ENCODE results near the gene PODN.

Gene PODN

DNA sequence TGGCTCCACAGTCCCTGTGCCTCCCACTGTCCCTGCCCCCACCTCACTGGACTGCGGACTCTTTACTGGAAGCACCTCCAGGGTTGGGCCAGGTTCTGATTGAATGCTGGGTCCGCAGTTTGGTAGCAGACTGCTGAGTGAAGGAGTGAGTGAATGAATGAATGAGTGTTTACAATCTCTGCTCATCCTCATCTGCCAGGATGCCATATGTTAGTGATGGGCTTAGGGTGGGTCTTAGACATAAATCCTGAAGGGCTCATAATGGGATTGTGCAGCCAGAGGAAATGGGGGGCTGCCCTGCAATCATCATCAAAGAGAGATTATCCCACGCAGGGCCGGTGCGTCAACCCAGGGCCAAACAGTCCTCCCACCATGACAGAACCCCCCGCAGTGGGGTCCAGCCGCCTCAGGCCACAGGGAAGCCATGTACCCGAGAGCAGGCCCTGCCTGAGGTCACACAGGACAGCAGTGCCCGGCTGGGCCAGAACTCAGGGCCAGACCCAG lies 54.3 kb downstream of the PODN start:
- no peak overlapping the region for H2AFZ ChIP-seq (ENCODE audit: low read length)
- TF ChIP-seq, protein P1, sequence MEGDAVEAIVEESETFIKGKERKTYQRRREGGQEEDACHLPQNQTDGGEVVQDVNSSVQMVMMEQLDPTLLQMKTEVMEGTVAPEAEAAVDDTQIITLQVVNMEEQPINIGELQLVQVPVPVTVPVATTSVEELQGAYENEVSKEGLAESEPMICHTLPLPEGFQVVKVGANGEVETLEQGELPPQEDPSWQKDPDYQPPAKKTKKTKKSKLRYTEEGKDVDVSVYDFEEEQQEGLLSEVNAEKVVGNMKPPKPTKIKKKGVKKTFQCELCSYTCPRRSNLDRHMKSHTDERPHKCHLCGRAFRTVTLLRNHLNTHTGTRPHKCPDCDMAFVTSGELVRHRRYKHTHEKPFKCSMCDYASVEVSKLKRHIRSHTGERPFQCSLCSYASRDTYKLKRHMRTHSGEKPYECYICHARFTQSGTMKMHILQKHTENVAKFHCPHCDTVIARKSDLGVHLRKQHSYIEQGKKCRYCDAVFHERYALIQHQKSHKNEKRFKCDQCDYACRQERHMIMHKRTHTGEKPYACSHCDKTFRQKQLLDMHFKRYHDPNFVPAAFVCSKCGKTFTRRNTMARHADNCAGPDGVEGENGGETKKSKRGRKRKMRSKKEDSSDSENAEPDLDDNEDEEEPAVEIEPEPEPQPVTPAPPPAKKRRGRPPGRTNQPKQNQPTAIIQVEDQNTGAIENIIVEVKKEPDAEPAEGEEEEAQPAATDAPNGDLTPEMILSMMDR (IDR thresholded peaks at IDR 0.05; ENCODE audit: low read length), result no peak
- no peak for TF ChIP-seq EZH2 (IDR thresholded peaks at IDR 0.05; ENCODE audit: borderline replicate concordance, low read length)

DNA sequence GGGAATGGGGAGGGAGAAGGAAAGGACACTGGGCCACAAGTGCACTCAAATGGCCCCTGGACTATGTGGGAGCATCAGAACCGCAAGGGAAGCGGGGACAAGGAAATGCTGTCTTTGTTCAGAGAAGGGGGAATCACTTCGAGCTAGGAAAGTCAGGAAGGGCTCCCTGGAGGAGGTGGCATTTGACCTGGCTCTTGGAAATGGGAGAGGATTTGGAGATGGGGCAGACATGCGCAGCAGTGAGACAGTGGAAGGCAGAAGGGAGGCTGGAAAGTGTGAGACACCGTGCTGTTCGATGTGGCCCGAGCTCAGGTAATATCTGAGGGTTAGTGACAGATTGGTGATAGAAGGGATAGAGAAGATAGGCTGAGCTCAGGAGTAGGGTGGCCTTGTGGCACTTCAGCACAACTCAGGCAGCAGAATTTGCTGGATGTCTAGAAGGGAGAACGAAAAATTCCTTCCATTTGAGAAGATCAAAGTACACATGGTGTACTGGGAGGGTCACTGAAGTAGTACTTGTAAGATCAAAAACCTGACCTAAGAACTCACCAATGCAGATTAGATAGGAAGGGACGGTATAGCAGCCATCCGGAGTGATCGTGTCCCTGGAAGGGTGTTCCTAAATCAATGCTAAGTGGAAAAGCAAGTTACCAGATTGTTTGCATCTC lies 55.1 kb downstream of the PODN start:
- Histone ChIP-seq H4K20me1 (ENCODE audit: insufficient read depth, low read length) (no peaks in the 10 kb centered on the region), H3K4me1 (ENCODE audit: insufficient read depth, low read length, severe bottlenecking) (no peaks in the 10 kb centered on the region), H3K4me3 (ENCODE audit: low read depth, low read length, poor library complexity, severe bottlenecking) (no peak overlapping the region), H2AFZ (ENCODE audit: low read length) (no peak overlapping the region), H3K79me2 (ENCODE audit: insufficient read depth, low read length) (no peaks in the 10 kb centered on the region), H3K9ac (ENCODE audit: low read length) (no peak overlapping the region), H3K36me3 (ENCODE audit: insufficient read depth, low read length) (no peaks in the 10 kb centered on the region), H3K4me2 (ENCODE audit: low read length) (no peak overlapping the region), H3K9me3 (ENCODE audit: low read length) (no peaks in the 10 kb centered on the region), H3K9me2 (ENCODE audit: low read depth, low read length) (no peaks in the 10 kb centered on the region), H3K27ac (ENCODE audit: low read depth, low read length, poor library complexity, severe bottlenecking) (no peak overlapping the region), H3F3A (ENCODE audit: insufficient read depth, low read length) (no peaks in the 10 kb centered on the region), H3K27me3 (ENCODE audit: insufficient read depth, low read length) (no peaks in the 10 kb centered on the region)
- no peak for TF ChIP-seq EZH2 (IDR thresholded peaks at IDR 0.05; ENCODE audit: borderline replicate concordance, low read length)
- TF ChIP-seq, protein P1 (IDR thresholded peaks at IDR 0.05; ENCODE audit: low read length), result no peak

More for the DNA sequence above, 54.3 kb downstream of the PODN start:
- no peaks in the 10 kb centered on the region for H4K20me1 ChIP-seq (ENCODE audit: insufficient read depth, low read length)
- no peak overlapping the region for H3K4me3 ChIP-seq (ENCODE audit: low read depth, low read length, poor library complexity, severe bottlenecking)
- H3F3A ChIP-seq (ENCODE audit: insufficient read depth, low read length), result no peaks in the 10 kb centered on the region
- H3K27ac ChIP-seq (ENCODE audit: low read depth, low read length, poor library complexity, severe bottlenecking), result no peak overlapping the region
- H3K79me2 ChIP-seq (ENCODE audit: insufficient read depth, low read length), result no peaks in the 10 kb centered on the region
- H3K9me3 ChIP-seq (ENCODE audit: low read length), result no peaks in the 10 kb centered on the region
- no peaks in the 10 kb centered on the region for H3K36me3 ChIP-seq (ENCODE audit: insufficient read depth, low read length)
- H3K4me2 ChIP-seq (ENCODE audit: low read length), result no peak overlapping the region
- H3K9me2 ChIP-seq (ENCODE audit: low read depth, low read length), result no peaks in the 10 kb centered on the region
- no peak overlapping the region for H3K9ac ChIP-seq (ENCODE audit: low read length)
- no peaks in the 10 kb centered on the region for H3K4me1 ChIP-seq (ENCODE audit: insufficient read depth, low read length, severe bottlenecking)
- no peaks in the 10 kb centered on the region for H3K27me3 ChIP-seq (ENCODE audit: insufficient read depth, low read length)

DNA sequence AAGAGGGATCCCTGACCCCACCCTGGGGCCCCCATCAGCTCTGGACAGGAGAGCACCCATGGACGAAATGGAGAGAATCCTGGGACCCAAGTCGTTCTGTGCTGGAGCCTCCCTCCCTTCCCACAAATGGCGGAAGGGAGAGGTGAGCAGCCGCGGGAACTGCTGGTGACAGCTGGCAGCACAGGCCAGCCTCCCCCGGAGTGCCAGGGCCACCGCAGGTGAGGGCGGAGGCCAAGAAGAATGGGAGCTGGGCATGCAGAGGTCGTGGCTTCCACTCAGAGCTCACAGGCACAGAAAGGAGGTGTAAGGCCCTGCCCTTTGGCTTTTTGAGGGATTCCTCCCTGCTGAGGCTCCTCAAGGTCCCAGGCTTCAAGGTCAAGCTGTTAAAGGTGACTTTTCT lies 55.8 kb downstream of the PODN start:
- H3K9me2 ChIP-seq (ENCODE audit: low read depth, low read length), result no peaks in the 10 kb centered on the region
- TF ChIP-seq, protein P1 (IDR thresholded peaks at IDR 0.05; ENCODE audit: low read length), result no peak
- TF ChIP-seq EZH2 (IDR thresholded peaks at IDR 0.05; ENCODE audit: borderline replicate concordance, low read length), result no peak
- H2AFZ ChIP-seq (ENCODE audit: low read length), result no peak overlapping the region
- H3K79me2 ChIP-seq (ENCODE audit: insufficient read depth, low read length), result no peaks in the 10 kb centered on the region
- no peaks in the 10 kb centered on the region for H4K20me1 ChIP-seq (ENCODE audit: insufficient read depth, low read length)
- H3K9me3 ChIP-seq (ENCODE audit: low read length), result no peaks in the 10 kb centered on the region
- no peak overlapping the region for H3K4me2 ChIP-seq (ENCODE audit: low read length)
- no peaks in the 10 kb centered on the region for H3K4me1 ChIP-seq (ENCODE audit: insufficient read depth, low read length, severe bottlenecking)
- no peaks in the 10 kb centered on the region; the same call in 1 of the 2 replicates for H3K27me3 ChIP-seq (ENCODE audit: insufficient read depth, low read length)
- no peaks in the 10 kb centered on the region for H3K36me3 ChIP-seq (ENCODE audit: insufficient read depth, low read length)
- no peak overlapping the region for H3K9ac ChIP-seq (ENCODE audit: low read length)
- H3F3A ChIP-seq (ENCODE audit: insufficient read depth, low read length), result no peaks in the 10 kb centered on the region
- H3K4me3 ChIP-seq (ENCODE audit: low read depth, low read length, poor library complexity, severe bottlenecking), result no peak overlapping the region
- H3K27ac ChIP-seq (ENCODE audit: low read depth, low read length, poor library complexity, severe bottlenecking), result no peak overlapping the region

Measured in OCI-LY1 (cell line).